ENCODE measurements around the gene IL15RA. TPM values are rescaled to one million over a fixed set of nuclear protein-coding genes. Genes with fewer than 3 reads are reported as not detected.

The IL15RA gene, protein sequence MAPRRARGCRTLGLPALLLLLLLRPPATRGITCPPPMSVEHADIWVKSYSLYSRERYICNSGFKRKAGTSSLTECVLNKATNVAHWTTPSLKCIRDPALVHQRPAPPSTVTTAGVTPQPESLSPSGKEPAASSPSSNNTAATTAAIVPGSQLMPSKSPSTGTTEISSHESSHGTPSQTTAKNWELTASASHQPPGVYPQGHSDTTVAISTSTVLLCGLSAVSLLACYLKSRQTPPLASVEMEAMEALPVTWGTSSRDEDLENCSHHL
- 0.24 and 0.79 TPM in 2 replicates for total RNA-seq (2014; rRNA removed; shearing (Covaris generic))
- 0.96 and 3.6 TPM in 2 replicates for polyA plus RNA-seq (2015; cell fraction: cytosol; rRNA removed)
- 0.56 and 3.2 TPM in 2 replicates for polyA plus RNA-seq (2015; cell fraction: nucleus; rRNA removed)

- in situ Hi-C loops (cut with HindIII; ENCODE audit: low pct_unique_long_range_greater_than_20kb, low sequenced_read_pairs), result no loop called here
- DNase-seq (ENCODE audit: low read depth, low spot score), result peak; percentile 3
Measured at GRCh38 chr10:5977471-5978229, at the start of gene IL15RA. Gene IL15RA, minus strand, starts transcription at chr10:5977543. Its CDS starts 51 bp downstream, at chr10:5977492.

- no peak for DNase-seq (ENCODE audit: low read depth, low spot score)
- in situ Hi-C loops (cut with HindIII; ENCODE audit: low pct_unique_long_range_greater_than_20kb, low sequenced_read_pairs), result no loop called here
Measured at GRCh38 chr10:6025683-6026255, 48.4 kb upstream of the IL15RA start.

- no peak for DNase-seq (ENCODE audit: low read depth, low spot score)
- in situ Hi-C loops (cut with HindIII; ENCODE audit: low pct_unique_long_range_greater_than_20kb, low sequenced_read_pairs), result no loop called here
Measured at GRCh38 chr10:6024334-6024682, 47.0 kb upstream of the IL15RA start.

DNA sequence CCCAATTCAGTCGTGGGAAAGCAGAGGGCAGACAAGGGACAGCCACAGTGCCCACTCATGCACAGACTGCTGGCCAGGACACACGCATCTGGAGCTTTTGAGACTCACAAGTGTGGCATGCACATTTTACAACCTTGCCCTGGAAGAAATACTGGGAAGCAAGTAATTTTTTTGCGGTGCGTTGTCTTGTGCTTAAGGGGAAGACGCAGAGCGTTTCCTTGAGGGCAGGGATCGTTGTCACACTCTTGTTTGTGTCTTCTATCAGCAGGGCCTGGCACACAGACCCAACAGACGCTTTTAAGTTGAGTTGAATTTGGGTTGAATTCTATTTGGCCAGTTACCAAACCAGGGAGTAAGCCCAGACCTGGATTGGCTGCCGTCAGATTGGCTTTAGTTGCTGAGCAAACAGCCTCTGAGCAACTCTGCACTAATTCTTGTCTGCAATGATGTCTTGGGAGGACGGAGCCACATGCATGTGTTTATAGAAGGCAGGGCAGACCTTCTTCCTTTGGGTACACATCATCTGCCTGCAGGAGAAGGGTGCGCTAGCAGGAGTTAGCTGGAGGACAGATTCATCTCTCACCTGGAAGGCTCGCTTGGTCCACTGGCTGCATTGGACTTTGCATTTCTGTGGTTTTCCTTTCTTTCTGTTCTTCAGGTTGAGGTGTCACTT is 46.5 kb upstream of the IL15RA start:
- in situ Hi-C loops (cut with HindIII; ENCODE audit: low pct_unique_long_range_greater_than_20kb, low sequenced_read_pairs), result no loop called here
- DNase-seq (ENCODE audit: low read depth, low spot score), result no peak

DNA sequence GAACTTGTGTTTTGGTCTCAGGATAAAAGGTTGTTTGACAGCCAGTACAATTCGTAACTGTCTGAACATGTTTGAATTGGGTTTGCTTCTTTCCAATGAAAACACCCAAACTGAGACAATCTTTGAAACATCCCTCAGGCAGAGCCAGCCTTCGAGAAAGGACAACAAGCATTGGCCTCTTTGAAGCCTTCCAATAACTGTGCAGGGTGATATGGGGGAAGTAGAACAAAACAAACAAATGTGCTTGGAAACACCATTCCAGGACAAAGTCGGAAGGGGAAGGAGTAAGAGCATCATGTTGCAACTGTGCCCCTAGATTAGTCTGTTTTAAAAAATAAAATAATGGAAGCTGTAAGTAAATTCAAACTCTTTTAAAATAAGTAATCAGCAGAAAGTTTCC is 45.3 kb upstream of the IL15RA start:
- in situ Hi-C loops (cut with HindIII; ENCODE audit: low pct_unique_long_range_greater_than_20kb, low sequenced_read_pairs), result no loop called here
- no peak for DNase-seq (ENCODE audit: low read depth, low spot score)

- no peak for DNase-seq (ENCODE audit: low read depth, low spot score)
- in situ Hi-C loops (cut with HindIII; ENCODE audit: low pct_unique_long_range_greater_than_20kb, low sequenced_read_pairs), result no loop called here
Measured at GRCh38 chr10:6020826-6021225, 43.5 kb upstream of the IL15RA start.

GRCh38 chr10:6019796-6020195 is 42.5 kb upstream of the IL15RA start:
- DNase-seq (ENCODE audit: low read depth, low spot score), result no peak
- in situ Hi-C loops (cut with HindIII; ENCODE audit: low pct_unique_long_range_greater_than_20kb, low sequenced_read_pairs), result no loop called here

DNA sequence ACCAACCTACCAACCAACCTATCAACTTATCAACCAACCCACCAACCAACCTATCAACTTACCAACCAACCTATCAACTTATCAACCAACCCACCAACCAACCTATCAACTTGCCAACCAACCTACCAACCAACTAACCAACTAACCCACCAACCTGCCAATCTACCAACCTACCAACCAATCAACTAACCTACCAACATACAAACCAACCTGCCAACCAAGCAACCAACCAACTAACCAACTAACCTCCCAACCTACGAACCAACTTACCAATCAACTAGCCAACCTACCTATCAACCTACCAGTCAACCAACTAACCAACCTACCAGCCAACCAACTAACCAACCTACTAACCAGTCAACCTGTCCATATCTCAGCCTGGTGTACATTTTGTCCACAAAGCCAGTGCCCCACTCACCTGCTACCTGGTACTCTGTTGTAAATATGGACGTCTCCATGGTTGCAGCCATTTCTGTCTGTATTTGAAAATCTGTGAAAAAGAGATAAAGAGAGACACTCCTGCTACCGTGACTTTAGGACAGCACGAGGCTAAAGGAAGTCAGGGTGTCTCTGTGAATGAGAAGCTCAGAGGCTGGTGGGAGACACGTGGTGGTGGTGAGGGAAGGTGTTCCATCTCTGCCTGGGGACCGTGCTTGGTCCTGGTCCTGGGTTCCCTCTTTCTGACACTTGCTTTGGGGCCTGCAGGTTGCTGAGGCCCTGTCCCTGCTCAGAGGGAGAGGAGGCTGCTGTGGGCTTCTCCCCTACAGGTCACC is 41.9 kb upstream of the IL15RA start:
- in situ Hi-C loops (cut with HindIII; ENCODE audit: low pct_unique_long_range_greater_than_20kb, low sequenced_read_pairs), result no loop called here
- no peak for DNase-seq (ENCODE audit: low read depth, low spot score)

GRCh38 chr10:6018422-6018821 is 41.1 kb upstream of the IL15RA start:
- in situ Hi-C loops (cut with HindIII; ENCODE audit: low pct_unique_long_range_greater_than_20kb, low sequenced_read_pairs), result no loop called here
- DNase-seq (ENCODE audit: low read depth, low spot score), result no peak

DNA sequence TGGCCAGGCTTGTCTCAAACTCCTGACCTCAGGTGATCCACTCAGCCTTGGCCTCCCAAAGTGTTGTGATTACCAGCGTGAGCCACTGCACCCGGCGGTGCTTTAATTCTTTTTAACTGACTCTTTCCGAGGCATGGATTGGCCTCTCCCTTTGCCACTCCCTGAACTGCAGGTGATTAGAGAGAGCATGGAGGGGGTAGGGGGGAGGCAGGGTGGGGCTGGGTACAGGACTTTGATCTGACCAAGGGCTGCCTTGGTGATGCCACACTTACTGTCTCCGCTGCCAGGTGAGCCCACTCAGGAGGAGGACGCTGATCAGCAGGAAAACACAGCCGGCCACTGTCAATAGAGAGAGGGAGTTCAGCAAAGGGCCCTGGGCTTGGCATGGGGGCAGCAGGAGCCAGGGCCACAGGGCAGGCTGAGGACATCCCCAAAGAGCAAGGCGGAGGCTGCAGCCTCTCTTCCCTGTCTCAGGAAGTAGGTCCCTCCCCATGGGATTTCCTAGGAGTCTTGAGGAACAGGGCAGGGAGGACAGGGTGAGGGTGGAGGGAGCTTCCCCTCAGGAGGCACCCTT is 40.5 kb upstream of the IL15RA start:
- in situ Hi-C loops (cut with HindIII; ENCODE audit: low pct_unique_long_range_greater_than_20kb, low sequenced_read_pairs), result no loop called here
- no peak for DNase-seq (ENCODE audit: low read depth, low spot score)

- in situ Hi-C loops (cut with HindIII; ENCODE audit: low pct_unique_long_range_greater_than_20kb, low sequenced_read_pairs), result no loop called here
- peak; percentile 66 for DNase-seq (ENCODE audit: low read depth, low spot score)
Measured at GRCh38 chr10:6014241-6014761, 37.0 kb upstream of the IL15RA start.

- in situ Hi-C loops (cut with HindIII; ENCODE audit: low pct_unique_long_range_greater_than_20kb, low sequenced_read_pairs), result no loop called here
- DNase-seq (ENCODE audit: low read depth, low spot score), result peak; percentile 7
Measured at GRCh38 chr10:6013413-6014192, 36.3 kb upstream of the IL15RA start.

DNA sequence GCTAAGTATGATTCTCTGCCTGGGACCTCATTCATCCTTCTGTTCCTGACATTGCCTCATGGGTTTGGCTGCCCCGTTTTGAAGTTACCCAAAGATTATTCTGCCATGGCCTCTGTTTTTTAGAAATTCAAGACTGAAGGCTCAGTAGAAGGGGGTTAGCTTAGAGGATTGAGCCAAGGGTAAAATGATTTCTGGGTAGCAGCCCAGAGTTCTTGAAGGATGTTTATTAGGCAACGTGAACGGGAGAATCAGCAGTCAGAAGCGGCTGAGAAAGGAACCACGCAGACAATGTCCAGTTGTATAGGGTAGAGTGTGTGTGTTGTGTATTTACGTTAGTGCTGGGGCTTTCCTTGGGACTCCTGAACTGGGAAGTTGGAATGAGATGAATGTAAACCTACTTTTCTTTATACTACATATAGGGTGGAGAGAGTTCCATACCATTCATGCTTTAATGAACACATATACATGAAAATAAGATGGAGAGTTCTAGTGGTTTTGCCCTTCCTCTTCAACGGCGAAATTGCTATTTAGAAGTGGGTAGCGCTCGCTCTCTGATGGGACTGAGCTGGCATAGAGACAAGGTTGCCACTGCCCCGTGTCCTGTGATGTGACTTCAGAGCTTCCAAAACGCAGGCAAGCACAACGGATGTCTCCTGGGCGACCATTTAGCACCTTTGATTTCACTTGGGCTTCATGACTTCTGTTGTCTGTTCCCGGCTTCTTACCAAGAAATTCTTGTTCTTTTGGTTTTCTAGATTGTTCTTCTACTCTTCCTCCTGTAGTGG is 35.0 kb upstream of the IL15RA start:
- in situ Hi-C loops (cut with HindIII; ENCODE audit: low pct_unique_long_range_greater_than_20kb, low sequenced_read_pairs), result no loop called here
- no peak for DNase-seq (ENCODE audit: low read depth, low spot score)

GRCh38 chr10:6011558-6011957 is 34.2 kb upstream of the IL15RA start:
- in situ Hi-C loops (cut with HindIII; ENCODE audit: low pct_unique_long_range_greater_than_20kb, low sequenced_read_pairs), result no loop called here
- DNase-seq (ENCODE audit: low read depth, low spot score), result no peak

GRCh38 chr10:6010569-6010968 is 33.2 kb upstream of the IL15RA start:
- no peak for DNase-seq (ENCODE audit: low read depth, low spot score)
- in situ Hi-C loops (cut with HindIII; ENCODE audit: low pct_unique_long_range_greater_than_20kb, low sequenced_read_pairs), result no loop called here

DNA sequence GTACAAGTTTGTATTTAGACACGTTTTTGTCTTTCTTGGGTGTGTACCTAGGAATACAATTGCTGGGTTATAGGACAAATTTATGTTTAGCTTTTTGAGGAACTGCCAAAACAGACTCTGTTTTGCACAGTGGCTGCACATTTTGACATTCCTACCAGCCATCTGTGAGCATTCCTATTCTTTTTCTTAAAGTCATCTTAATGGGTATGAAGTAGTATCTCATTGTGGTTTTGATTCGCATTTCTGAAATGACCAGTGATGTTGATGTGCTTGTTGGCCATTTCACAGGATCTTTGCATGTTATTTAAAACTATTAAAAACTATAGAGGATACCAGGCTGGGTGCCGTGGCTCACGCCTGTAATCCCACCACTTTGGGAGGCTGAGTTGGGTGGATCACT is 32.6 kb upstream of the IL15RA start:
- in situ Hi-C loops (cut with HindIII; ENCODE audit: low pct_unique_long_range_greater_than_20kb, low sequenced_read_pairs), result no loop called here
- no peak for DNase-seq (ENCODE audit: low read depth, low spot score)
